Breast epithelium (tissue), 4 donors: Measurements from ENCODE around the gene TSPAN4. TPM values are rescaled to one million over a fixed set of nuclear protein-coding genes. Genes with fewer than 3 reads are reported as not detected.

Experiments used
- DNase-seq, 2 donors: peaks; one replicate each; pipeline ENCODE4 v3.0.0-alpha.2; 2019; ENCODE audit warnings: low spot score in 2 of 2
- H3K27ac ChIP-seq, 2 donors: fragments of 200-600 bp; sonication (generic) in 1 of 2; one replicate each; pipeline ENCODE4 v1.5.1; 2016 to 2019; ENCODE audit warnings: mild to moderate bottlenecking in 1 of 2
- H3K27me3 ChIP-seq, 2 donors: fragments of 200-600 bp; sonication (generic) in 1 of 2; one replicate each; pipeline versions ENCODE4 v1.5.1 to v1.6.0; 2017 to 2019; ENCODE audit warnings: control low read depth in 1 of 2, mild to moderate bottlenecking in 1 of 2
- H3K36me3 ChIP-seq: fragments of 200-600 bp; one replicate; pipeline ENCODE4 v1.5.1; 2019
- H3K4me1 ChIP-seq, 2 donors: fragments of 200-600 bp; sonication (generic); one replicate each; pipeline ENCODE4 v1.5.1; 2016 to 2019; ENCODE audit warnings: control low read depth in 1 of 2
- H3K4me3 ChIP-seq, 3 donors: fragments of 200-600 bp; sonication (generic); 1 replicate in 2 of 3; 2 replicates in 1 of 3; pipeline ENCODE4 v1.5.1; 2016 to 2019; ENCODE audit warnings: mild to moderate bottlenecking in 3 of 3, moderate library complexity in 2 of 3
- H3K9me3 ChIP-seq, 2 donors: fragments of 200-600 bp; sonication (generic) in 1 of 2; one replicate each; pipeline ENCODE4 v1.5.1; 2016 to 2019; ENCODE audit warnings: control low read depth in 1 of 2
- POLR2A ChIP-seq: fragments of 450-650 bp; IDR thresholded peaks from one replicate; pipeline ENCODE4 v1.6.1; 2016; ENCODE audit warnings: antibody characterized with exemption, mild to moderate bottlenecking, moderate library complexity
- POLR2AphosphoS5 ChIP-seq, 3 donors: sonication (generic); formaldehyde crosslinking; IDR thresholded peaks; one replicate each; pipeline ENCODE4 v1.6.1; 2017; ENCODE audit warnings: antibody characterized with exemption in 3 of 3
- intact Hi-C: fragments of 100-400 bp; cut with DNase I; formaldehyde crosslinking; loops from one replicate; pipeline ENCODE4 v1.15.1; 2023; ENCODE audit warnings: low total_unique reads
- total RNA-seq, 3 donors: library from RNA; depleted of rRNA; stranded (reverse); fragments of >200 nt; gene quantifications; one replicate each; pipeline ENCODE4 v1.1.0, GENCODE V29; 2016
- TF ChIP-seq, protein P1 (sequence below), 3 donors: fragments of 450-650 bp; IDR thresholded peaks; one replicate each; pipeline ENCODE4 v1.5.1; 2016 to 2017; ENCODE audit warnings: antibody characterized with exemption in 3 of 3, mild to moderate bottlenecking in 3 of 3, moderate library complexity in 3 of 3

TSPAN4 gene
- total RNA-seq, 3 donors from 2014 or later = 72.4 to 217 (median 107) TPM

DNA sequence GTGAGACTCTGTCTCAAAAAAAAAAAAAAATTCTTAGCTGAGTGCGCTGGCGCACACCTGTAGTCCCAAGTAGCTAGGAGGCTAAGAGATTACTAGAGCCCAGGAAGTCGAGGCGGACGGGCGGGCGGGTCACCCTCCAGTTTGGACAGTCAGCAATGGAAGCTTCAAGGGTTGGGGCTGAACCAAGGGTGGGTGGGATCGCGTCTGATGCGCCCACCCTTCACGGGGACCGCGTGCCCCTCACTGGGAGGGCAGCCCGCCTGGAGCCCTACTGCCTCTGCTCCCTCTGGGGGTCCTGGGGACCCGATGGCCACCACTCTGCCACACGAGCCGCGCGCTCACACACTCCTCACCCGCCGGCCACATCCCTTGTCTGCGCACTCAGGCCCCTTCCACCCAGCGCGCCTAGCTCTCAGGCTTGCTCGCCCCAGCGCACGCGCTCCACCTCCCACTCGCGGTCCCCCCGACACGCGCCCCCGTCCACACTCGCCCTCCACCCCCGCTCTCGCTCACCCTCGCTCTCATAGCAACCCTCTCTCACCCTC lies 67.5 kb downstream of the TSPAN4 start:
- Histone ChIP-seq H3K9me3 (no peaks in the 10 kb centered on the region), H3K36me3 (no peaks in the 10 kb centered on the region), H3K4me3 (peak overlapping the region; percentile 86 to 98 (median 89)), H3K27me3 (no peaks in the 10 kb centered on the region), H3K27ac (peak overlapping the region; percentile 87 to 92), H3K4me1 (peaks cover 11% of the 10 kb centered on the region in 2 donors)
- no peak for DNase-seq
- TF ChIP-seq, protein P1, sequence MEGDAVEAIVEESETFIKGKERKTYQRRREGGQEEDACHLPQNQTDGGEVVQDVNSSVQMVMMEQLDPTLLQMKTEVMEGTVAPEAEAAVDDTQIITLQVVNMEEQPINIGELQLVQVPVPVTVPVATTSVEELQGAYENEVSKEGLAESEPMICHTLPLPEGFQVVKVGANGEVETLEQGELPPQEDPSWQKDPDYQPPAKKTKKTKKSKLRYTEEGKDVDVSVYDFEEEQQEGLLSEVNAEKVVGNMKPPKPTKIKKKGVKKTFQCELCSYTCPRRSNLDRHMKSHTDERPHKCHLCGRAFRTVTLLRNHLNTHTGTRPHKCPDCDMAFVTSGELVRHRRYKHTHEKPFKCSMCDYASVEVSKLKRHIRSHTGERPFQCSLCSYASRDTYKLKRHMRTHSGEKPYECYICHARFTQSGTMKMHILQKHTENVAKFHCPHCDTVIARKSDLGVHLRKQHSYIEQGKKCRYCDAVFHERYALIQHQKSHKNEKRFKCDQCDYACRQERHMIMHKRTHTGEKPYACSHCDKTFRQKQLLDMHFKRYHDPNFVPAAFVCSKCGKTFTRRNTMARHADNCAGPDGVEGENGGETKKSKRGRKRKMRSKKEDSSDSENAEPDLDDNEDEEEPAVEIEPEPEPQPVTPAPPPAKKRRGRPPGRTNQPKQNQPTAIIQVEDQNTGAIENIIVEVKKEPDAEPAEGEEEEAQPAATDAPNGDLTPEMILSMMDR (IDR thresholded peaks at IDR 0.05) = no peak
- no peak for TF ChIP-seq POLR2A
- no peak for TF ChIP-seq POLR2AphosphoS5 (IDR thresholded peaks at IDR 0.05)
- intact Hi-C loops = loop anchor here (5.0 kb wide), 1 partner anchor 63 kb away; no protein-coding TSS in a partner anchor

DNA sequence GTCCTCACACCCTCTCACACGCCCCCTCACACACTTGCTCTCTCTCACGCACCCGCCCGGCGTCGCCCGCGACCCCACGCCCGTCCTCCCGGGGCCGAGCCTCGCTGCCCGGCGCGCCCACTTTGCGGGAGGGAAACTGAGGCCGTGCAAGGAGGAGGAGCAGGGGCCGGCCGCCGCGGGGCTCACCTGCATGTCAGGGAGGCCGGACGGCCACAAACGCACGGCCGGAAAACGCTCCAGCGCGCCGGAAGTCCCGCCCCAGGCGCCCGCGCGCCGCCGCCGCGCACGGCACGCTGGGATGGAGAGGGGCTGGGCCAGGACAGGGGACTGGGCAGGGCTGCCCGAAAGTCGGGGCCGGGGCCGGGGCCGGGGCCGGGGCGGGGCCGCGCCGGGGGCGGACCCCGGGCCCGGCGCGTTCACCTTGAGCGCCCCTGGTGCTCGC lies 68.0 kb downstream of the TSPAN4 start, which contains the start of gene CHID1:
CHID1 (minus strand) TSS at position 222 of the 442 bp plus-strand sequence. CDS start 5,994 bp downstream, outside the sequence.
- TF ChIP-seq POLR2A = peak; percentile 19
- peak in 2 of 3 donors; percentile 15 to 28 for TF ChIP-seq POLR2AphosphoS5 (IDR thresholded peaks at IDR 0.05)
- TF ChIP-seq, protein P1 (IDR thresholded peaks at IDR 0.05) = no peak
- DNase-seq = peak; percentile 83 to 86
- no peaks in the 10 kb centered on the region for H3K9me3 ChIP-seq
- no peaks in the 10 kb centered on the region for H3K36me3 ChIP-seq
- H3K4me1 ChIP-seq = peaks cover 11% of the 10 kb centered on the region in 2 donors
- H3K4me3 ChIP-seq = peak within 1 kb of the TSS; percentile 86 to 98 (median 89)
- peak within 1 kb of the TSS; percentile 87 to 92 for H3K27ac ChIP-seq
- no peaks in the 10 kb centered on the region for H3K27me3 ChIP-seq
- intact Hi-C loops = loop anchor here (5.0 kb wide), 1 partner anchor 63 kb away; no protein-coding TSS in a partner anchor

DNA sequence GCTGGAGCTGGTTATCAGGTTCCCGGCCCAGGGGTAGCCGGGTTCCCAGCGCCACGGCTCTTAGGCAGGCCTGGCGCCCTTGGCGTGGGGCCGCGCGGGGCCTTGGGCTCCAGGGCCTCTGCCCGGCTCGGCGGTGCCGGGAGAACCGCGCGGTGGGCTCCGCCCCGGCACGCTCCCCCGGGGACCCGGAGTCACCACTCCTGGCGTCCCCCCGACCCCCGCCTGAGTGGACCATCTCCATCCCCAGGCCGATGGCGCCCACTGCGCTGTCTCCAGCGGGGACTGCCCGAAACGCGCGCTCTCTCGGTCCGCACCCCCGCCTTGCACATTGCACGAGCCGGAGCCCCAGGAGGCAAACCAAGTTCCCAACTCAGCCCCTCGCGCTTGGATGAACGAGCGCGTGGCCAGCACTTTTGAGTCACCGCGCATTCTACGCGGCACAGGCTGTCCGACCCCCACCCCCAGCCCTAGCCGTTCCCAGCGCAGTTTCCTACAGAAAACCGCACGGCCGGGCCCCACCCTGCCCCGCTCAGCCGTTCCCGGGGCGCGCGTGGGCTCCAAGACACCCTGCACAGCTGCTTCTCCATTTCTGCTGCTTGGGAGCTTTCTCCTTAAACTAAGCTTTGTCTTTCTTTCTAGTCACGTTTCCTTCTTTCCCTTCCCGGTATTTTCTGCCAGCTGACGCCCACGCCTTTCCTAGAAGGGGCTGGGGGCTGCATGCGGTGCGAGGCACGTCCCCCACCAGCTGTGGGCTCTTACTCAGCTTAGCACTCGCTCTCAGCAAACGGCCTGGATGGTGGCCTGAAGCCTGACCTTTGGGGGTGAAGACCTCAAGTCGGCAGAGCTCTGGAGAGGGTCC lies 68.6 kb downstream of the TSPAN4 start:
- DNase-seq = no peak
- H3K4me3 ChIP-seq = peak overlapping the region; percentile 86 to 98 (median 89)
- peak overlapping the region; percentile 87 to 92 for H3K27ac ChIP-seq
- H3K4me1 ChIP-seq = peaks cover 11% of the 10 kb centered on the region in 2 donors
- intact Hi-C loops = loop anchor here (5.0 kb wide), 1 partner anchor 64 kb away; no protein-coding TSS in a partner anchor
- TF ChIP-seq POLR2AphosphoS5 (IDR thresholded peaks at IDR 0.05) (no peak), POLR2A (no peak)
- TF ChIP-seq, protein P1 (IDR thresholded peaks at IDR 0.05) = no peak
- H3K27me3 ChIP-seq = no peaks in the 10 kb centered on the region
- no peaks in the 10 kb centered on the region for H3K9me3 ChIP-seq
- H3K36me3 ChIP-seq = no peaks in the 10 kb centered on the region

DNA sequence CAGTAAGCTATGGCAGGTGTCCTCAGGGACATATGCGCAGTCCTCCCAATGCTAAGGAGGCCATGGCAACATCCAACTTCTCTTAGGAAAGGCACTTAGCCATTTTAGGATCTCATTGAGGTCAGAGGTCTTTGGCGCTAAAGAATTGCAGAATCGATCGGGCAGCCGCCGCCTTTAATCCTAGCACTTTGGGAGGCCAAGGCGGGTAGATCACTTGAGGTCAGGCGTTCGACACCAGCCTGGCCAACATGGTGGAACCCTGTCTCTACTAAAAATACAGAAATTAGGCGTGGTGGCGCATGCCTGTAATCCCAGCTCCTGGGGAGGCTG lies 69.2 kb downstream of the TSPAN4 start:
- H3K27ac ChIP-seq = peak overlapping the region; percentile 87 to 92
- no peaks in the 10 kb centered on the region for H3K9me3 ChIP-seq
- peak overlapping the region in 2 of 3 donors; percentile 89 to 98 for H3K4me3 ChIP-seq
- TF ChIP-seq, protein P1 (IDR thresholded peaks at IDR 0.05) = no peak
- TF ChIP-seq POLR2A (no peak), POLR2AphosphoS5 (IDR thresholded peaks at IDR 0.05) (no peak)
- no peaks in the 10 kb centered on the region for H3K27me3 ChIP-seq
- H3K36me3 ChIP-seq = no peaks in the 10 kb centered on the region
- intact Hi-C loops = loop anchor here (5.0 kb wide), 1 partner anchor 65 kb away; no protein-coding TSS in a partner anchor
- peaks cover 11% of the 10 kb centered on the region in 2 donors for H3K4me1 ChIP-seq
- DNase-seq = no peak
